K562 treated with DMSO at 1 percent for 4 hours (cell line): Measurements from ENCODE around the gene SYCE1. TPM values are rescaled to one million over a fixed set of nuclear protein-coding genes. Genes with fewer than 3 reads are reported as not detected.

Experiments used
- total RNA-seq: library from RNA; unstranded; fragments of 300-600 nt; gene quantifications from 2 replicates; pipeline ENCODE4 v1.2.3, GENCODE V29; 2022; ENCODE audit not compliant: insufficient read depth

The SYCE1 gene, protein sequence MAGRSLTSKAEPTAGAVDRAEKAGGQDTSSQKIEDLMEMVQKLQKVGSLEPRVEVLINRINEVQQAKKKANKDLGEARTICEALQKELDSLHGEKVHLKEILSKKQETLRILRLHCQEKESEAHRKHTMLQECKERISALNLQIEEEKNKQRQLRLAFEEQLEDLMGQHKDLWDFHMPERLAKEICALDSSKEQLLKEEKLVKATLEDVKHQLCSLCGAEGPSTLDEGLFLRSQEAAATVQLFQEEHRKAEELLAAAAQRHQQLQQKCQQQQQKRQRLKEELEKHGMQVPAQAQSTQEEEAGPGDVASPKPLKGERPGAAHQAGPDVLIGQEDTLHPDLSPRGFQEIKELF
- not detected in 2 replicates for total RNA-seq

GRCh38 chr10:133565441-133566294 lies at the start of gene SYCE1:
Gene SYCE1, minus strand, starts transcription at chr10:133565583. Its CDS starts 54 bp downstream, at chr10:133565529.

DNA sequence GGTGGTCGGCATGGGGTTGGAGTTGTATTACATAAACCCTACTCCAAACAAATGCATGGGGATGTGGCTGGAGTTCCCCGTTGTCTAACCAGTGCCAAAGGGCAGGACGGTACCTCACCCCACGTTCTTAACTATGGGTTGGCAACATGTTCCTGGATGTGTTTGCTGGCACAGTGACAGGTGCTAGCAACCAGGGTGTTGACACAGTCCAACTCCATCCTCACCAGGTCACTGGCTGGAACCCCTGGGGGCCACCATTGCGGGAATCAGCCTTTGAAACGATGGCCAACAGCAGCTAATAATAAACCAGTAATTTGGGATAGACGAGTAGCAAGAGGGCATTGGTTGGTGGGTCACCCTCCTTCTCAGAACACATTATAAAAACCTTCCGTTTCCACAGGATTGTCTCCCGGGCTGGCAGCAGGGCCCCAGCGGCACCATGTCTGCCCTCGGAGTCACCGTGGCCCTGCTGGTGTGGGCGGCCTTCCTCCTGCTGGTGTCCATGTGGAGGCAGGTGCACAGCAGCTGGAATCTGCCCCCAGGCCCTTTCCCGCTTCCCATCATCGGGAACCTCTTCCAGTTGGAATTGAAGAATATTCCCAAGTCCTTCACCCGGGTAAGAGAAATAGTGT lies 38.3 kb downstream of the SYCE1 start, which contains the start of gene CYP2E1:
TSS of gene CYP2E1 (plus strand) at position 407 of the 632 bp plus-strand sequence. CDS start at position 440, 33 bp downstream.

Other genes with a start within 250 kb of the SYCE1 start
- not detected in 2 replicates for gene CALY, start 228.7 kb downstream of the SYCE1 start, total RNA-seq
- gene PRAP1, start 218.2 kb downstream of the SYCE1 start, total RNA-seq, result not detected in 2 replicates
- 23.9 and 34.4 TPM in 2 replicates for gene FUOM, start 207.6 kb downstream of the SYCE1 start, total RNA-seq
- 78.3 and 84.1 TPM in 2 replicates for gene ECHS1, start 192.2 kb downstream of the SYCE1 start, total RNA-seq
- gene PAOX, start 186.3 kb downstream of the SYCE1 start, total RNA-seq, result 3.2 and 6.1 TPM in 2 replicates
- gene MTG1, start 171.4 kb downstream of the SYCE1 start, total RNA-seq, result 15.8 and 20.9 TPM in 2 replicates
- 1.0 and 2.4 TPM in 2 replicates for gene SPRN, start 141.0 kb downstream of the SYCE1 start, total RNA-seq
- gene SCART1, start 111.6 kb downstream of the SYCE1 start, total RNA-seq, result 4.3 and 5.3 TPM in 2 replicates
- gene CYP2E1, start 38.2 kb downstream of the SYCE1 start, total RNA-seq, result 0.79 TPM in 1 of 2 replicates, not detected in the other
- gene FRG2B, start 61.2 kb upstream of the SYCE1 start, total RNA-seq, result not detected in 2 replicates